HG03565 (cell line): ENCODE data around the gene CD226.
A peak's percentile ranks its signal among the peaks of the same experiment; 100 is the strongest.
"Not testable (repeated sequence)": the region's sequence is repeated elsewhere in the genome, so short reads cannot be mapped to it uniquely, and the experiment has no call there.

ENCODE experiments used
- ATAC-seq: cut with Tn5 transposase; IDR thresholded peaks from one replicate; pipeline ENCODE4 v1.9.1; 2021; ENCODE audit warnings: mild to moderate bottlenecking, moderate library complexity; ENCODE audit not compliant: unreplicated experiment

The CD226 gene

GRCh38 chr18:69947361-69948133 is at the start of gene CD226:
TSS of gene CD226 (minus strand) at chr18:69947873. CDS start at chr18:69947406, 467 bp downstream.
- ATAC-seq = peak; percentile 35

GRCh38 chr18:69996951-69997798 is 49.5 kb upstream of the CD226 start:
- no peak for ATAC-seq

GRCh38 chr18:69996417-69996816 is 48.7 kb upstream of the CD226 start:
- no peak for ATAC-seq

GRCh38 chr18:69995774-69996173 is 48.1 kb upstream of the CD226 start:
- ATAC-seq = no peak

- ATAC-seq = no peak
Measured at GRCh38 chr18:69992776-69993175, 45.1 kb upstream of the CD226 start.

GRCh38 chr18:69987870-69988269 is 40.2 kb upstream of the CD226 start:
- no peak for ATAC-seq

- ATAC-seq = no peak
Measured at GRCh38 chr18:69985239-69985638, 37.6 kb upstream of the CD226 start.

GRCh38 chr18:69982417-69982816 is 34.7 kb upstream of the CD226 start:
- ATAC-seq = no peak

- peak; percentile 43 for ATAC-seq
Measured at GRCh38 chr18:69981948-69982347, 34.3 kb upstream of the CD226 start.

- no peak for ATAC-seq
Measured at GRCh38 chr18:69980982-69981804, 33.5 kb upstream of the CD226 start.

GRCh38 chr18:69980509-69980908 is 32.8 kb upstream of the CD226 start:
- ATAC-seq = no peak

GRCh38 chr18:69978732-69979715 is 31.4 kb upstream of the CD226 start:
- ATAC-seq = peak; percentile 77

- not testable (repeated sequence) for ATAC-seq
Measured at GRCh38 chr18:69975294-69975693, 27.6 kb upstream of the CD226 start.

- no peak for ATAC-seq
Measured at GRCh38 chr18:69974365-69974764, 26.7 kb upstream of the CD226 start.

GRCh38 chr18:69969491-69969890 is 21.8 kb upstream of the CD226 start:
- no peak for ATAC-seq

GRCh38 chr18:69968039-69968438 is 20.4 kb upstream of the CD226 start:
- ATAC-seq = no peak

- no peak for ATAC-seq
Measured at GRCh38 chr18:69963196-69963595, 15.5 kb upstream of the CD226 start.

- ATAC-seq = no peak
Measured at GRCh38 chr18:69961718-69962117, 14.0 kb upstream of the CD226 start.

- ATAC-seq = peak; percentile 50
Measured at GRCh38 chr18:69958422-69958821, 10.7 kb upstream of the CD226 start.

GRCh38 chr18:69957747-69958146 is 10.1 kb upstream of the CD226 start:
- no peak for ATAC-seq
